ENCODE data around the gene CACNA1D.
"Not testable (repeated sequence)": the region's sequence is repeated elsewhere in the genome, so short reads cannot be mapped to it uniquely, and the experiment has no call there.

Gene CACNA1D

GRCh38 chr3:53493963-53494791 lies at the start of gene CACNA1D:
Gene CACNA1D, plus strand, starts transcription at chr3:53494611. Its CDS starts 556 bp downstream, at chr3:53495167.
- no peak for DNase-seq (ENCODE audit: low read depth in 2 of 2)

- no peak for DNase-seq (ENCODE audit: low read depth in 2 of 2)
These were observed 37.3 kb upstream of the CACNA1D start for GRCh38 chr3:53457068-53457467.

GRCh38 chr3:53460326-53460725 lies 34.1 kb upstream of the CACNA1D start:
- DNase-seq (ENCODE audit: low read depth in 2 of 2) = no peak

GRCh38 chr3:53464424-53464823 lies 30.0 kb upstream of the CACNA1D start:
- no peak for DNase-seq (ENCODE audit: low read depth in 2 of 2)

- not testable (repeated sequence) for DNase-seq (ENCODE audit: low read depth in 2 of 2)
These were observed 24.7 kb upstream of the CACNA1D start for GRCh38 chr3:53469758-53470157.

- DNase-seq (ENCODE audit: low read depth in 2 of 2) = no peak
These were observed 21.0 kb upstream of the CACNA1D start for GRCh38 chr3:53473422-53473821.

GRCh38 chr3:53476372-53476771 lies 18.0 kb upstream of the CACNA1D start:
- not testable (repeated sequence) for DNase-seq (ENCODE audit: low read depth in 2 of 2)

GRCh38 chr3:53477689-53478088 lies 16.7 kb upstream of the CACNA1D start:
- DNase-seq (ENCODE audit: low read depth in 2 of 2) = not testable (repeated sequence)

GRCh38 chr3:53478166-53478830 lies 16.1 kb upstream of the CACNA1D start:
- no peak for DNase-seq (ENCODE audit: low read depth in 2 of 2)

- no peak for DNase-seq (ENCODE audit: low read depth in 2 of 2)
These were observed 15.3 kb upstream of the CACNA1D start for GRCh38 chr3:53478921-53479664.

- no peak for DNase-seq (ENCODE audit: low read depth in 2 of 2)
These were observed 12.2 kb upstream of the CACNA1D start for GRCh38 chr3:53482227-53482626.

- DNase-seq (ENCODE audit: low read depth in 2 of 2) = no peak
These were observed 10.6 kb upstream of the CACNA1D start for GRCh38 chr3:53483821-53484220.

- DNase-seq (ENCODE audit: low read depth in 2 of 2) = no peak
These were observed 9.4 kb upstream of the CACNA1D start for GRCh38 chr3:53484984-53485383.

GRCh38 chr3:53485675-53486403 lies 8.6 kb upstream of the CACNA1D start:
- no peak for DNase-seq (ENCODE audit: low read depth in 2 of 2)

GRCh38 chr3:53486961-53487654 lies 7.3 kb upstream of the CACNA1D start:
- DNase-seq (ENCODE audit: low read depth in 2 of 2) = no peak

- DNase-seq (ENCODE audit: low read depth in 2 of 2) = no peak
These were observed 5.0 kb upstream of the CACNA1D start for GRCh38 chr3:53489386-53489785.

- DNase-seq (ENCODE audit: low read depth in 2 of 2) = no peak
These were observed 4.5 kb upstream of the CACNA1D start for GRCh38 chr3:53489787-53490458.

- DNase-seq (ENCODE audit: low read depth in 2 of 2) = no peak
These were observed 3.9 kb upstream of the CACNA1D start for GRCh38 chr3:53490459-53490968.

GRCh38 chr3:53491276-53491675 lies 3.1 kb upstream of the CACNA1D start:
- no peak for DNase-seq (ENCODE audit: low read depth in 2 of 2)

GRCh38 chr3:53493595-53493962 lies 832 bp upstream of the CACNA1D start:
- DNase-seq (ENCODE audit: low read depth in 2 of 2) = no peak
